Lung (tissue), 12 donors: ENCODE results near the gene CHI3L1. TPM values are rescaled to one million over a fixed set of nuclear protein-coding genes. Genes with fewer than 3 reads are reported as not detected.

Experiments
- ATAC-seq: fragments of 200-7000 bp; cut with Tn5 transposase; one replicate; pipeline ENCODE4 v1.9.1; 2020; ENCODE audit warnings: moderate number of reproducible peaks; ENCODE audit not compliant: insufficient read depth, low FRiP score
- DNase-seq, 3 donors: peaks; one replicate each; pipeline ENCODE4 v3.0.0-alpha.2; 2013 to 2017
- H3K27ac ChIP-seq, 2 donors: one replicate each; pipeline ENCODE4 v1.5.1; 2013; ENCODE audit warnings: mild to moderate bottlenecking in 2 of 2, moderate library complexity in 2 of 2, control low read depth in 1 of 2, inconsistent platforms in 1 of 2, low read depth in 1 of 2, low read length in 1 of 2
- H3K27me3 ChIP-seq, 3 donors: one replicate each; pipeline ENCODE4 v1.5.1; 2013; ENCODE audit warnings: low read length in 2 of 3; ENCODE audit not compliant: control insufficient read depth in 3 of 3, insufficient read depth in 3 of 3
- H3K36me3 ChIP-seq, 4 donors: one replicate each; pipeline ENCODE4 v1.5.1; 2013; ENCODE audit warnings: low read length in 4 of 4, mild to moderate bottlenecking in 1 of 4, moderate library complexity in 1 of 4; ENCODE audit not compliant: control insufficient read depth in 4 of 4, insufficient read depth in 4 of 4
- H3K4me1 ChIP-seq, 5 donors: one replicate each; pipeline ENCODE4 v1.5.1; 2013; ENCODE audit warnings: low read length in 5 of 5, mild to moderate bottlenecking in 2 of 5, moderate library complexity in 1 of 5; ENCODE audit not compliant: control insufficient read depth in 5 of 5, insufficient read depth in 5 of 5
- H3K4me3 ChIP-seq: one replicate; pipeline ENCODE4 v1.5.1; 2013; ENCODE audit warnings: mild to moderate bottlenecking, control low read depth, moderate library complexity
- H3K9ac ChIP-seq, 2 donors: one replicate each; pipeline ENCODE4 v1.5.1; 2013; ENCODE audit warnings: low read length in 2 of 2, control low read depth in 1 of 2; ENCODE audit not compliant: insufficient read depth in 1 of 2
- H3K9me3 ChIP-seq, 4 donors: one replicate each; pipeline ENCODE4 v1.5.1; 2013; ENCODE audit warnings: low read length in 3 of 4, mild to moderate bottlenecking in 1 of 4, moderate library complexity in 1 of 4; ENCODE audit not compliant: control insufficient read depth in 4 of 4, insufficient read depth in 3 of 4
- WGBS, 2 donors: extraction: QIAGEN DNeasy Blood & Tissue Kit; methylation state at CpG; one replicate each; pipeline ENCODE4 v1.1.7; 2013; 5-methylcytosine and 5-hydroxymethylcytosine counted together
- polyA plus RNA-seq, 2 donors: library from polyadenylated mRNA; stranded (reverse); fragments of 200-250 nt; gene quantifications; one replicate each; pipeline ENCODE4 v1.2.1, GENCODE V29; 2013
- total RNA-seq, 2 donors: library from RNA; depleted of rRNA in 1 of 2; stranded (reverse); fragments of >200 nt in 1 of 2; gene quantifications; one replicate each; pipeline ENCODE4 v1.2.1, GENCODE V29; 2014 to 2021
- TF ChIP-seq, protein P1 (sequence below): IDR thresholded peaks from 2 replicates; pipeline ENCODE4 v1.5.1; 2012; ENCODE audit warnings: mild to moderate bottlenecking; ENCODE audit errors: control extremely low read depth, extremely low read depth
- donor health status: control.
- donor health status: control.
- donor health status: Bipolar disorder and iron deficiency.
- donor health status: healthy.
- donor health status: DM: yes; HTN: yes; CAD: no.

Gene CHI3L1
- total and polyA plus RNA-seq, 4 donors, result 46.4 to 169 (median 110) TPM

- 90 to 92% methylated on average over 5 of the region's 5 CpGs for WGBS, 2 donors
- TF ChIP-seq, protein P1, sequence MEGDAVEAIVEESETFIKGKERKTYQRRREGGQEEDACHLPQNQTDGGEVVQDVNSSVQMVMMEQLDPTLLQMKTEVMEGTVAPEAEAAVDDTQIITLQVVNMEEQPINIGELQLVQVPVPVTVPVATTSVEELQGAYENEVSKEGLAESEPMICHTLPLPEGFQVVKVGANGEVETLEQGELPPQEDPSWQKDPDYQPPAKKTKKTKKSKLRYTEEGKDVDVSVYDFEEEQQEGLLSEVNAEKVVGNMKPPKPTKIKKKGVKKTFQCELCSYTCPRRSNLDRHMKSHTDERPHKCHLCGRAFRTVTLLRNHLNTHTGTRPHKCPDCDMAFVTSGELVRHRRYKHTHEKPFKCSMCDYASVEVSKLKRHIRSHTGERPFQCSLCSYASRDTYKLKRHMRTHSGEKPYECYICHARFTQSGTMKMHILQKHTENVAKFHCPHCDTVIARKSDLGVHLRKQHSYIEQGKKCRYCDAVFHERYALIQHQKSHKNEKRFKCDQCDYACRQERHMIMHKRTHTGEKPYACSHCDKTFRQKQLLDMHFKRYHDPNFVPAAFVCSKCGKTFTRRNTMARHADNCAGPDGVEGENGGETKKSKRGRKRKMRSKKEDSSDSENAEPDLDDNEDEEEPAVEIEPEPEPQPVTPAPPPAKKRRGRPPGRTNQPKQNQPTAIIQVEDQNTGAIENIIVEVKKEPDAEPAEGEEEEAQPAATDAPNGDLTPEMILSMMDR, result no peak
- Histone ChIP-seq H3K27me3 (no peaks in the 10 kb centered on the region), H3K4me1 (peaks cover 0 to 9% (median 2%) of the 10 kb centered on the region in 5 donors), H3K9me3 (no peaks in the 10 kb centered on the region), H3K9ac (no peak overlapping the region), H3K27ac (no peak overlapping the region), H3K36me3 (no peaks in the 10 kb centered on the region), H3K4me3 (no peak overlapping the region)
- no peak for DNase-seq
- ATAC-seq, result no peak
Observed at GRCh38 chr1:203173566-203173965, 12.9 kb downstream of the CHI3L1 start.

DNA sequence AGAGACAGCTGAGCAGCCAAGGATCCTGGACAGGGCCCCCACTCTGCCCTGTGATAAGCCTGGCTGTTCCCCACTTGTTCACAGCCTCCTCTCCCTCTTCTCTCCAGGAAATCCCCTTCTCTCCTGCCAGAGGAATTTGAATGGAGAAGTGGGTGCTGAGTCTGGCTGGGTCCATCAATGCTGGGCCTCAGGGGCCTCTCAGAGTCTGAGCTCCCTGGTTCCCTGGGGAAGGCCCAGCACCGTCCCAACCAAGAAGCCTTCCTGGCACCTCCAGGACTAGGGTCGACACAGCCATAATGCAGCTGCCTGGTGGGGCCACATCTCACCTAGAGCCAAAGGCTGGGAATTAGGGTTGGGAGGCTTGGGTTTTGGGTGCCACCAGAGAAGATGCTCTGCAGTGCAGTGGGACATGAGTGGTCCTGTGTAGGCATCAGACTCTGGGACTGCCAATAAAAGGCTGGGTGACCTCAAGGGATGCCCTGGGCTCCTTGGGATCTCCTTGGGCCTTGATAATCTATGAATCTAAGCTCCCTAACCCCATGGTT lies 13.4 kb downstream of the CHI3L1 start:
- Histone ChIP-seq H3K27ac (no peak overlapping the region), H3K4me1 (peaks cover 0 to 9% (median 2%) of the 10 kb centered on the region in 5 donors), H3K9ac (no peak overlapping the region), H3K36me3 (no peaks in the 10 kb centered on the region), H3K9me3 (no peaks in the 10 kb centered on the region), H3K4me3 (no peak overlapping the region), H3K27me3 (no peaks in the 10 kb centered on the region)
- 74 to 95% methylated on average over 2 of the region's 2 CpGs for WGBS, 2 donors
- TF ChIP-seq, protein P1, result no peak
- no peak for ATAC-seq
- DNase-seq, result no peak

DNA sequence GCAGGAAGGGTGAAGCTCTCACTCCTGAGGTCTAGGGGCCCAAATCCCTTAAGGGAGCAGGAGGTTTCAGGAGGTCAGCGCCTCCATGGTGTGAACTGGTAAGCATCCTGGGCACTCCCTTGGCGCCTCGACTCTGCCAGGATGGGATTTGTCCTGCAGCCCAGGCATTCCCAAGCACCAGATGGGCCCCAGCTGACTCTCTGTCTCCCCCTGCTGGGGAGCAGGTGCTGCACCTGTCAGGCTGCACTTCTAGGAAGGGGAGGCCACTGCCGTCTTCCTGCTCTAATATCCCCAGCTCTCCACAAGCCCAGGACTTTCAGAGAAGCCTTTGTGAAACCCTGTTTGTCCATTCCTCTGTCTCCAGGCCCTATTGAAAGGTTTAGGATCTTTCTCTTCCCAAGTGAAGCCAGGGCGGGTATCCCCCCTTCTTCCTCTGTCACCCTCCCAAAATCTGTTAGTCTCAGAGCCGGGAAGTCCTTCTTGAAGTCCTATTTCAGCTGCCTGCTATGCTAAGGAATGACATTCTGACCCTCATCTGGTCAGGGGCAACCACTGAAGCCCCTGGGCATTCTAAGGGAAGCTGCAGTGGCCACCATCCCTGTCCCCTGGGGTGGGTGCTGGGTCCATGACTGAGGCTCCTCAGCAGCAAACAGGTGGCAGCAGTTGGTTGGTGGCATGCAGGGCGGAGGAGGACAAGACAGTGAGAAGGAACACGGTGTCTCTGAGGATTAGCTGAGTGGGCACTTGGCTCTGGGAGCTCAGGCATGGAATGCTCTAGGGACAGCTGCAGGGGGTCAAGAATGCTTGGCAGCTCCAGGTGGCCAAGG lies 14.1 kb downstream of the CHI3L1 start:
- ATAC-seq, result no peak
- H3K27me3 ChIP-seq, result no peaks in the 10 kb centered on the region
- 57 to 58% methylated on average over 8 of the region's 8 CpGs for WGBS, 2 donors
- peaks cover 0 to 6% (median 1%) of the 10 kb centered on the region in 5 donors for H3K4me1 ChIP-seq
- no peak overlapping the region for H3K9ac ChIP-seq
- no peak overlapping the region for H3K4me3 ChIP-seq
- H3K36me3 ChIP-seq, result no peaks in the 10 kb centered on the region
- TF ChIP-seq, protein P1, result peak; percentile 61
- no peaks in the 10 kb centered on the region for H3K9me3 ChIP-seq
- H3K27ac ChIP-seq, result no peak overlapping the region
- DNase-seq, result peak in 2 of 3 donors; percentile 37 to 59
